Measurements from ENCODE around the gene ZNF593OS.

Gene ZNF593OS

GRCh38 chr1:26184086-26184485, 12.5 kb upstream of the ZNF593OS start:
- DNase-seq (ENCODE audit: low read depth): no peak

GRCh38 chr1:26182383-26182696, 10.7 kb upstream of the ZNF593OS start:
- no peak for DNase-seq (ENCODE audit: low read depth)

GRCh38 chr1:26181586-26182382, 10.2 kb upstream of the ZNF593OS start:
- no peak for DNase-seq (ENCODE audit: low read depth)

GRCh38 chr1:26180010-26180506, 8.4 kb upstream of the ZNF593OS start:
- DNase-seq (ENCODE audit: low read depth): no peak

- no peak for DNase-seq (ENCODE audit: low read depth)
Measured at GRCh38 chr1:26177182-26177684, 5.6 kb upstream of the ZNF593OS start, which contains the start of gene CNKSR1. CNKSR1 (plus strand) TSS chr1:26177491; CDS start chr1:26177548, 57 bp downstream.

- DNase-seq (ENCODE audit: low read depth): no peak
Measured at GRCh38 chr1:26175346-26175745, 3.7 kb upstream of the ZNF593OS start.

- DNase-seq (ENCODE audit: low read depth): no peak
Measured at GRCh38 chr1:26170472-26170821, 1.2 kb downstream of the ZNF593OS start.

- peak; percentile 91 for DNase-seq (ENCODE audit: low read depth)
Measured at GRCh38 chr1:26169669-26170471, 1.8 kb downstream of the ZNF593OS start, which contains the start of gene ZNF593. ZNF593 (plus strand) TSS chr1:26169908; CDS start chr1:26169984, 76 bp downstream.

DNA sequence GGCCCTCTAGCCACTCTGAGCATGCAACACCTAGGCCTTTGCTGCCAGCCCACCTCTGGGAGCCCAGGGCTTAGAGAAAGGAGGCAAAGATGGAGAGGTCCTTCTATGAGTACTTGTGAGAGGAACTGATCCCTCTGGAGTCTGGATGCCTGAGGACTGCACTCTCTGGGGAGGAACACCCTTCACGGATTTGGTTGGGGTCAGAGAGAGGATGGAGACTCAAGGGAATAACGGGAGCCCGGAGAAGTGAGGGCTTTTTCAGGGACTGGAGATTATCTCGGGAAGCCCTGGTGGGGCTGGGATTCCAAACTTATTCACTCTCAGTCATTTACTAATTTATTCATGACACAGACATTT, 2.5 kb downstream of the ZNF593OS start:
- DNase-seq (ENCODE audit: low read depth): no peak

GRCh38 chr1:26168410-26169197, 3.0 kb downstream of the ZNF593OS start, which contains the start of gene C1orf232:
C1orf232 (minus strand) TSS chr1:26168963; CDS start chr1:26168499, 464 bp downstream.
- no peak for DNase-seq (ENCODE audit: low read depth)

GRCh38 chr1:26166719-26167281, 4.8 kb downstream of the ZNF593OS start:
- no peak for DNase-seq (ENCODE audit: low read depth)

GRCh38 chr1:26164861-26165842, 6.5 kb downstream of the ZNF593OS start:
- DNase-seq (ENCODE audit: low read depth): no peak

DNA sequence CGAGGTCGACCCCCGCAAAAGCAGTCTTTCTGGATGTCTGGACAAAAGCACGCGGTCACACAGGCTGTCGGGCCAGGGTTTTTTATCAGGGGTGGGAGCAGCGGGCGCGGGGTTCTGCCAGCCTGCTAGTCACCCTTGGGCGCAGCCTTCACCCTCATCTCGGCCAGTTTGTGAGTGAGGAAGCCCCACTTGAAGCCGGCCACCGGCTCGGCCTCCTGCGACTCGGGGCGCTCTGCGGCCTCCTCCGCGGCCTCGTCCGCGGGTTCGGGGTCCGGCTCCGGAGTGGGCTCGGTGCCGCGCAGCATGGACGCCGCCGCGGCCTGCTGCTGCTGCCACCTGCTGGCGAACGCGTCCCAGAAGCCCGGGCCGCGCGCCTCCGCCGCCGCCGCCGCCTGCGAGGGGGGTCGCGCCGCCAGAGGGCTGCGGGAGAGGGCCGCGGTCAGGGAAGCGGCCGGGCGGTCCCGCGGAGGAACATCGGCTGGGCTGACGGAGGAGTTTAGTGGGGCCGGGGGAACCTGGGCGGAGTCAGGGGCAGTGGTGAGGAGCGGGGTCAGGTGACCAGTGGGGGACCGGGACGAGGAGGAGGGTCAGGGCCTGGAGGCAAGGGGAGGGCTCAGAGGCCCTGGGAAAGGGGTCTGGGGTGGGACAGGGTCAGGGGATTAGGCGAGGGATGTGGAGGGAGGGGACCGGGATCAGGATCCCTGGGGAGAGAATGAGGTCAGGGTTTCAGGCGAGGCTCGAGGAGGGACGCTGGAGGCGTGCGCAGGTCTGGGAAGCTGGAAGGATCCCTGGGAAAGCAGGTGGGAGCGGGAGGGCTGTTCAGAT, 7.4 kb downstream of the ZNF593OS start:
- peak; percentile 50 for DNase-seq (ENCODE audit: low read depth)

DNA sequence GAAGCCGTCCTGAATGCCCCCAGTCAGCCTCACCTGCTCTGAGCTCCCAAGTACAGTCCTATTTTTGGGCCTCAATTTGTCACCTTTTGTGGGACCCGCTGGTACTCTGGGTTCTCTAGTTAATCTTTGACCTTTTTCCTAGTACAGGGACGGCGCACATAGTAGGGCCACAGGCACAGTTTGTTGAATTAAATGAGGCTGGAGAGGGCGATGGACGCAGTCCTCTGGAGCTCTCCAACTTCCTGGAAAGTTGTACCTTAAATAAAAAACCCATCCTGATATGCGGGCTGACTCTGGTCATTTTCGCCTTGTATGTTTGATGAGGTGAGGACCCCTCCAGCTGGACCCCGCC, 8.0 kb downstream of the ZNF593OS start:
- DNase-seq (ENCODE audit: low read depth): no peak

DNA sequence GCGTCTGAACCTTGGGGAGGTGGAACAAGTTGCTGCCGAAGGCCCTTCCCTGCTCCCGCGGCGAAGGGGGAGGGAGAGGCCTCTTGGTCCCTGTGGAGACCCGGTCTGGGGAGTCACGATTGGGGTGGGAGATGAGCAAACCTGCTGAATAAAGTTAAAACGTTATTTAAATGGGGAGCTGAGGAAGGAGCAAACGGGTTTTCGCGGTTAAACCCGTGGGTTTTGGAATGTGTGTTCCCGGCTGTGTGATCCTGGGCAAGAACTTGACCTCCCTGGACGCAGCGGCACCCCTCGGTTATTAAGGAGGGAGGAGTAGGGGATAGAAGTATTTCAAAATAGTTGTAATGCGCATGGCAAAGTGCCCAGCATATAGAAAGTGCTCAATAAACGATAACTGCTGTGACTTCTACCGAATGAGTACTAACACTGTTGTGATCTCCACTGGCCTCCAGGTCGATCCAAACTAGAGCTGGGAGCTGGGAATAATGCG, 9.4 kb downstream of the ZNF593OS start:
- no peak for DNase-seq (ENCODE audit: low read depth)

DNA sequence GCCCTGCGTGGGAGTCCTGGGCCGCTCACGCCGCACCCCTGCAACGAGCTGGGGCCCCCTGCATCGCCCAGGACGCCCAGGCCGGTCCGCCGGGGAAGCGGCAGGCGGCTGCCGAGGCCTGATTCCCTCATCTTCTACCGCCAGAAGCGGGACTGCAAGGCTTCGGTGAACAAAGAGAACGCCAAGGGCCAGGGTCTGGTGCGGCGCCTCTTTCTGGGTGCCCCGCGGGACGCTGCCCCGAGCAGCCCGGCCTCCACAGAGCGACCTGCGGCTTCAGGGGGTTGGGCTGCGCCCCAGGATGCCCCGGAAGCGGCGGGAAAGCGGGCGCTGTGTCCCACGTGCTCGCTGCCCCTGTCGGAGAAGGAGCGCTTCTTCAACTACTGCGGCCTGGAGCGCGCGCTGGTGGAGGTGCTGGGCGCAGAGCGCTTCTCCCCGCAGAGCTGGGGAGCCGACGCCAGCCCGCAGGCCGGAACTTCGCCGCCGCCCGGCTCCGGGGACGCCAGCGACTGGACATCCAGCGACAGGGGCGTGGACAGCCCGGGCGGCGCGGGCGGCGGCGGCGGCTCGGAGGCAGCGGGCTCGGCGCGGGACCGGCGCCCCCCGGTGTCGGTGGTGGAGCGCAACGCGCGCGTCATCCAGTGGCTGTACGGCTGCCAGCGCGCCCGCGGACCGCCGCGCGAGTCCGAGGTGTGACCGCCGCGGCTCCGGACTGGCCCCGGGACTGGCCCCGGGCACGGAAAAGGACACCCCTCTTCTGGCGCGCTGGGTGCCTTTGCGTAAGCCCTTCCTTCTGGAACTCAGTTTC, 10.0 kb downstream of the ZNF593OS start:
- DNase-seq (ENCODE audit: low read depth): peak; percentile 63

DNA sequence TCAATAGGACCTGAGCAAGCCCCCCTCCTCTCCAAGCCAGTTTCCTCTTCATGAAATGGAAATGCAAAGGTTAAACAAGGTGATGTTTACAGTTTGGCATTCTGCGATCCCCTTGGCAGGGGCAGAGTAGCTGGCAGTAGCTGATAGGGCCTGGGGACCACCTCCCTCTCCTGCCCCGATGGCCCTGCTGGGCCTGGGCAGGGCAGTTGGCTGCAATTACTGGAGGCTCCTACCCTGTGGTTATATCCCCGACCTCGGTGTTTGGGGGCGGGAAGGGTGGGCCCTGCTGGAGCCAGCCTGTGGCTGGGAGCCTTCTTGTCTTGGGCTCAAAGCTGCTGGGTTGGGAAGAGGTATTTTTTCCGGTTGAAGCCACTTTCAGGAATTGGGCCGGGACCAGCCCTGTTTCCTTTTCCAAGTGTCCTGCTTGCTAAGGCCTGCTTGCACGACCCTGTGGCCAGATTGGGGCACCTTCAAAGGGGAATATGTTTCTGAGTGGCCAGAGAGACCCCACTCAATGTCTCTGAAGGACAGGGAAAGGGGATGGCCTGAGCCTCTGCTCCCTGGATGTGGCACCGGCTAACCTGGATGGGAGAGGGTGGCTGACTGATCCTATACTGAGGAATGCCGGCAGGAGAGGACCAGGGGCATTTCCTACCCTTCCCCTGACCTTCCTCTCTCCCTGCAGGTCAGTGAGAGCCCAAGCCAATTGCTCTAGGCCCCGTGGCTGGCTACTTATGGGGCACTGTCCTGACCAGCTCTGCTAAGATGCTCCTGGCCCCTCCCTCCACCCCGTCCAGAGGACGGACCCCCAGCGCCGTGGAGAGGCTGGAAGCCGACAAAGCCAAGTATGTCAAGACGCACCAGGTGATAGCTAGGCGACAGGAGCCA, 10.9 kb downstream of the ZNF593OS start:
- DNase-seq (ENCODE audit: low read depth): no peak

- no peak for DNase-seq (ENCODE audit: low read depth)
Measured at GRCh38 chr1:26159743-26160039, 11.9 kb downstream of the ZNF593OS start.

Measured in CMK (cell line).